HG03103 (cell line): ENCODE results near the gene RABL2B.

ENCODE experiments used
- ATAC-seq: cut with Tn5 transposase; IDR thresholded peaks from one replicate; pipeline ENCODE4 v1.9.1; 2021; ENCODE audit warnings: low read depth; ENCODE audit not compliant: unreplicated experiment

Gene RABL2B

DNA sequence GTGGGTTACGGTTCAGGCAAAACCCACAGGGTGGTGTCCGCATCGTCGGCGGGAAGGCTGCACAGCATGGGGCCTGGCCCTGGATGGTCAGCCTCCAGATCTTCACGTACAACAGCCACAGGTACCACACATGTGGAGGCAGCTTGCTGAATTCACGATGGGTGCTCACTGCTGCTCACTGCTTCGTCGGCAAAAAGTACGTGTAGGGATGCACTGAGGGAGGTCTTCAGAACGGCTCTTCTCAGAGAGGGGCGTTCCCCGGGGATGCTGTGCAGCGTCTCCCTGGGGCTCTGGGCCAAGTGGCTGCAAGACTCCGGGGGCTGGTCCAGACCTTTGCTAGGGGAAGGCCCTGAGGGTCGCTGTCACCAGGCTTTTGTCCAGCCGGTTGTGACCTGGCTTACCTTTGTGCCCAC, 44.2 kb downstream of the RABL2B start:
- ATAC-seq, result no peak

DNA sequence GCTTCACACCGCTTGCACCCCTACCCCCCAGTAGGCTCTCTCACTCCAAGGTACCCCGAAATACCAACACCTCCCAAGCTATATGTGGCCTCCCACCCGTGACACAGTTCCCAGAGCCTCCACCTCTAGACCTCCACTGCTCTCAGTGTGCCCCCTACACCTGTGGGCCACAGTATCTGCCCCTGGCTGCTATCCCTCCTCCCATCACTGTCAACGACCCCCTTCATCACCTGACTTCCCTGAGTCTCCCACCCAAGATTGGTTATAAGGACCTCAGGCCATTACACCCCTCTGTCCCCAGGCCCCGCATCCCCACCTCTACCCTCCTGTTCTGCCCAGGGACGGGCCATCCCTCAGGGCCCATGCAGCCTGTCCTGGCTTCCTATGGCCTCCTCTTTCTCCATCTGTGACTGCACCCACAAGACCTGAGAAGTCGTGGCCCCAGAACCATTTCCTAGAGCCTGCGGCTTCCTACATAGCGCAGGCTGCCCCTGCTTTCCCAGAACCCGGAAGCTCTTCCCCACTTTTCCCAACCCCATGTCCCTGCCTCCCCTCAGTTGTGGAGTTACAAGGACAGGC, 44.7 kb downstream of the RABL2B start:
- no peak for ATAC-seq

DNA sequence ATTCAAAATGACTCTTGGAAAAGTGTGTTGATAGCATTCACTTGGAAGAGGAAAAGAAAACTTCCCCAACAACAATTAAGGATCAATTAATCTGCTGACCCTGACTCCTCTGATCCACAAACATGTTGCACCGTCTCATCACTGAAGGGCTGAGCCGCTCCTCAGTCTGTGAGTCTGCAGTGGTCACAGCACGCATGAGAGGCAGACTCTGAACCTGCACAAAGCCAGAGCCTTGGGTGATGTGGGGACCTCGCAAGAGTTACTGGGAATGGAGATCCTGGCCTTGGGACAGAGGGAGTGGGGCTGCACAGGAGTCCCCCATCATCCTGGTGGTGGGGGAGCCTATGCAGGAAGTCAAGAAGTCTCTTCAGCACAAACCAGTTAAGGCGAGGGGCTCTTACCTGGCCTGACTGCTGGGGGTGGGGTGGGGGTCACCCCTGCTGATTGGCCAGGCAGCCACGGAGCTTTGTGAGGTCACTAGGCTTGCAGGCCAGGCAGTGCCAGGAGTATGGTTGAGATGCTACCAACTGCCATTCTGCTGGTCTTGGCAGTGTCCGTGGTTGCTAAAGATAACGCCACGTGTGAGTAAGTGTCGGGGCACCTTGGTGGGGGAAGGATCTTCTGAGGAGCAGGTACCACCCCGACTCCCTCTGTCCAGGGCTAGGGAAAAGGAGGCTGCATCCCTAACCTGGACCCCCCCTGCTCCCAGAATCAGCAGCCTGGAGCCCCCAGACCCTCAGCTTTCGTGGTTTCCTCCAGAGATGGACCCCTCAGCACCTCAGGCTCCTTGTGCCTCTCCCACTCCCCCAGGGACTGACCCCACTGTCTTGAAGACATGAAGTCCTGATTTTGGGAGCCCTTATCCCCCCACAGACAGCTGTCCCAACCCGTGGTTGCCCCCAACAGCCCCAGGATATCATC, 45.4 kb downstream of the RABL2B start, which contains the start of gene ACR:
TSS of gene ACR (plus strand) at position 477 of the 921 bp plus-strand sequence. CDS start at position 509, 32 bp downstream.
- ATAC-seq, result no peak

DNA sequence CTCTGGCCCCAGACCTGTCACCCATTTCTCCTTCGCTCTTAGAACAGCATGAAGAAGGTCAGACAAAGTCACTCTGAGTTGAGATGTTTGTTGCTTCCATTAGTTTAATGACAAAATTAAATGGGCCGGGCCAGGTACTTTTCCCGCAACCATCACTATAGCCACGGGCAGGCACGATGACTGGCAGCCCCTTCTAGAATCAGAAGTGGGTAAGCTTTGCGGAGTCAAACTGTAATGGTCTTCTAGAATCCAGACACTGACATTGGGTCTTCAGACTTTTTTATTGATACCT, 47.8 kb downstream of the RABL2B start:
- ATAC-seq, result no peak

DNA sequence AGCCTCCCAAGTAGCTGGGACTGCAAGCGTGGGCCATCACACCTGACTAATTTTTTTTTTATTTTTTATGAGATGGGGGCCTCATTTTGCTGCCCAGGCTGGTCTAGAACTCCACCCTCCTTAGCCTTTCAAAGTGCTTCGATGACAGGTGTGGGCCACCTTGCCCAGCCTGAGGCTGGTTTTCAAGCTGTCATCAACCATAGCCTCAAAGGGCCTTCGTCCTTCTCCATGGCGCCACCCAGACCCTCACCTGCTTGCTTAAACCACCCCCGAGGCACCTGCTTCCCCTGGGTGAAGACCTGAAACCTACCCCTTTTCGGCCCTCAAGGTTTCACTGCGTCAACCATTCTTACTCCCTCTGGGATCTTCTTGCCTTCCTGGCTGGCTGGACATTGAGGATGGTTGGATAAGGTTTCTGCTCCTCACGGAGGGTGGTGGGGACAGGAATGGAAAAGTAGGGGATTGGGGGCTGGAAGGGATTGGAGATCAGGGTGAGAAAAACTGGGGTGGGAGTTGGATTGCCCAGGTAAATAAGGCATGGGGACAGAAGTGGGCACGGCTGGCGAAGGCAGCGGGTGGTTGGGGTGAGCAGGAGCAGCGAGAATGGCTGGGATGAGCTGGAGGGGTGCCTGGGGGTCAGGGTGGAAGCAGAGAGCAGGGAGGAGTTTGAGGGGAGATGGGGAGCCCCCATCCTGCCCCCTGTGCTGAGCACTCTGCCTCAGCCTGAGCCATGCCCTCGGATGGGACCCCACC, 48.3 kb downstream of the RABL2B start:
- no peak for ATAC-seq

DNA sequence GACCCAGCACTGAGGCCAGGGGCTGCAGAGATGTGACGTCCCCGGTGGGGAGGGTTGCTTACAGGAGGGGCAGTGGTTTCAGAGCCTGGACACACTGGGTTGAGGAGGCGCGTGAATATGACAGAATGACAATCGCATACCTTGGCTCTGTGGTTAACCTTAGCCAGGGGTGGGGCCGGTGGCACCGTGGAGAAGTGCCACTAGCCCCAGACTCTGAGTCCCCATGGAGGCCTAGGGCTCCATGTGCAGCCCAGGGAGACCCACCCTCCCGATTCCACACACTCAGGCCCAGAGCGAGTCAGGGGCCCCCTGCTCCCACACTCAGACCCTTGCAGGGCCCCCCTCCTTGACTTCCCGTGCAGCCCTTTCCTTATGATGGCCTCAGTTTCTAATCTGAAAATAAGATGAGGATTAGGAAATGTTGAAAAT, 49.1 kb downstream of the RABL2B start:
- no peak for ATAC-seq

DNA sequence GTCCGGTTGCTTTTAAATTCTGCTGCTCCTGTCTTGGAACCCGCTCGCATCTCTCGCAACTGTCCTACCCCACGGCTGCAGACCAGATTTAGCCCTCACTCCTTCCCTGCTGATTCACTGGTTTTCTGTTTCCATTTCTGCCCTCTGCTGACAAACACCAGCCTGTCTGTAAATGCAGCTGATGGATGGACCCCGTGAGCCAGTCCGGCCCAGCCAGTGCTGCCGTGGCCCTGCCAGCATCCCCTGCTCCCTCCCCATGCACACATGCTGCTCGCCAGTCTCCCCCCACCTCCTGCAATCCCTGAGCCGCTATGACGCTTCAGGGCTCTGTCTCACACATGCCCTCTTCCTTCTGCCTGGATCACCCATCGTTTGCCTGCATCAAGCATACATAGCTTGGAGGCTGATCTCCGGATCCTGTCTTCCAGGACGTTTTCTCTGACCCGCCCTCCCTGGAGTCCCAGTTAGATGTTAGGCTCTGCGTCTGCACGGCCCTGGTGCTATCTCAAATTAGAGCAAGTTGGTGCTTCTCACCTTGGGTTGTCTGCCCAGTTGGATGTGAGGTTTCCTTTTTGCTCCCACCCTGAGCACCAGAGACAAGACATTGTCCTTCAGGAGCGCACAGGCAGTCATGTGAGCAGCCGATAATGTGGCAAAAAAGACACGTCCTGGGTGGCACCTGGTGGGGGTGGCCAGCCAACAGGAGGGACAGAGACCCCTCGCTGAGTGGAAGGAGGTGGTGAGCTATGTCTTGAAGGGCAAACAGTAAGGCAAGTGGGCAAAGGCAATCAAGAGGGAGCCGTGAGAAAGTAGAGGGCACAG, 49.7 kb downstream of the RABL2B start:
- ATAC-seq, result no peak

DNA sequence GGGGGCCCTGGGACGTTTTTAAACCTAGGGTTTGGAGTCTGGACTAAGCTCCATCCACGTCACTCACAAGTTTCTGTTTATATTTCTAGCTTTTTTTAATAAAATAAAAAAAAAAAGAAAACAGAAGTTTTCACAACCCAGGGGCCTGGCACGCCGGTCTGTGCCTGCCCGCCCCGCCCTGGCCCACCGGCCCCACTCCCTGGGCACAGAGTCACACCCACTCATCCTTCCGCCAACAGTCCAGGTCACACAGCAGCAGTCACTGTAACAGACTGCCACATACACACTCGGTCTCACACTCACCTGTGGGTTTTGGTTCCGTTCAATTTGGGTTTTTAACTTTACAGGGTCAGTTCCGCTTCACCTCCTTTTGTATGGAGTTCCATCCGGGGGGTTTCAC, 50.8 kb downstream of the RABL2B start:
- no peak for ATAC-seq

DNA sequence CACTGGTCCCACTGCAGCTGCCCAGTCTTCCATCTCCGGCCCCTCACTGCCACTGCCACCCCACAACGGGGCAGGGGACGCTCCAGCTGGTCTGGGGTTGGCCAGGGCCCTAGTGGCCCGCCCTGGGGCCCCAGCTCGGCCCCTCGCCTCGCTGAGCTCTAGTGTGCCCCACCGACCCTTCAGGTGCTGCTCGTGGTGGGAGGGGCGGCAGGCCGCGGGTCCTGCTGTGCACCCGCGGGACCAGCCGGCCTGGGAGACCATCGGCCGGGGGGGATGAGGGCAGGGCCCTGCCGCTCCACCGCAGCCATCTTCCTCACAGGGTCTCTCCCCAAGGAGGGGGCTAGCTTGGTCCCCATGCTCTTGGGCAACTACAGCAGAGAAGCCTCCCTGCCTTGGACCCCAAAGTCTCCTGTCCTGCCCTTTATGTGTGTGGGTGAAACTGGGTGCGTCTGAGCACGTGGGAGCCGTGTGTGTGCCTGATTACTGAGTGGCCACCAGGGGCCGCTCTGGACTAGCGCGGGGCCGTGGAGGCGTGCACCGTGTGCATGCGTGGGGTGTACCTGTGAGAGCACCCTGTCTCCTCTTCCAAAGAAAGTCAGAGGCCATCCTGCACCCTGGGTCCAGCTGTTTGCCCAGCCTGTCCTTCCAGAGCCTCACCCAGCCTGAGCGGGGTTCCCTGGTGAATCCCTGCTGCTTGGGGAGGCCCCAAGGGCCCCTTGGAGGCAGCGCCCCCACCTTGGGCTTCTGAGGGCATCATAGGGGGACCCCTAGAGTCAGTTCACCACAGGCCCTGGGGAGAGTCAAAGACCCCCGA, 51.4 kb downstream of the RABL2B start:
- ATAC-seq, result no peak

DNA sequence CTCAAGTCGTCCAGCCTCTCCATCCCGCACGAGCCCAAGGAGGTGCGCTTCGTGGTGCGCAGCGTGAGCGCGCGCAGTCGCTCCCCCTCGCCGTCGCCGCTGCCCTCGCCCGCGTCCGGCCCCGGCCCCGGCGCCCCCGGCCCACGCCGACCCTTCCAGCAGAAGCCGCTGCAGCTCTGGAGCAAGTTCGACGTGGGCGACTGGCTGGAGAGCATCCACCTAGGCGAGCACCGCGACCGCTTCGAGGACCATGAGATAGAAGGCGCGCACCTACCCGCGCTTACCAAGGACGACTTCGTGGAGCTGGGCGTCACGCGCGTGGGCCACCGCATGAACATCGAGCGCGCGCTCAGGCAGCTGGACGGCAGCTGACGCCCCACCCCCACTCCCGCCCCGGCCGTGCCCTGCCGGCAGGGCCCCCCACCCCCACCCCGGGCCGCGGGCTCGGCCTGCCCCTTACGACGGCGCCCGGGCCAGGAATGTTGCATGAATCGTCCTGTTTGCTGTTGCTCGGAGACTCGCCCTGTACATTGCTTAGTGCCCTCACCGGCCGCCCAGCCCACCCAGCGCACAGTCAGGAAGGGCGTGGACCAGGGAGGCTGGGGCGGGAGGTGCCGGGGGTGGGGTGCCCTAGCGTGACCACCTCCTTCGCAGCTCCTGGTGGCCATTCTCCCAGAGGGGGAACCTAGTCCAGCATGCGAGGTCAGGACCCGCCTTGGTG, 52.3 kb downstream of the RABL2B start:
- ATAC-seq, result no peak

DNA sequence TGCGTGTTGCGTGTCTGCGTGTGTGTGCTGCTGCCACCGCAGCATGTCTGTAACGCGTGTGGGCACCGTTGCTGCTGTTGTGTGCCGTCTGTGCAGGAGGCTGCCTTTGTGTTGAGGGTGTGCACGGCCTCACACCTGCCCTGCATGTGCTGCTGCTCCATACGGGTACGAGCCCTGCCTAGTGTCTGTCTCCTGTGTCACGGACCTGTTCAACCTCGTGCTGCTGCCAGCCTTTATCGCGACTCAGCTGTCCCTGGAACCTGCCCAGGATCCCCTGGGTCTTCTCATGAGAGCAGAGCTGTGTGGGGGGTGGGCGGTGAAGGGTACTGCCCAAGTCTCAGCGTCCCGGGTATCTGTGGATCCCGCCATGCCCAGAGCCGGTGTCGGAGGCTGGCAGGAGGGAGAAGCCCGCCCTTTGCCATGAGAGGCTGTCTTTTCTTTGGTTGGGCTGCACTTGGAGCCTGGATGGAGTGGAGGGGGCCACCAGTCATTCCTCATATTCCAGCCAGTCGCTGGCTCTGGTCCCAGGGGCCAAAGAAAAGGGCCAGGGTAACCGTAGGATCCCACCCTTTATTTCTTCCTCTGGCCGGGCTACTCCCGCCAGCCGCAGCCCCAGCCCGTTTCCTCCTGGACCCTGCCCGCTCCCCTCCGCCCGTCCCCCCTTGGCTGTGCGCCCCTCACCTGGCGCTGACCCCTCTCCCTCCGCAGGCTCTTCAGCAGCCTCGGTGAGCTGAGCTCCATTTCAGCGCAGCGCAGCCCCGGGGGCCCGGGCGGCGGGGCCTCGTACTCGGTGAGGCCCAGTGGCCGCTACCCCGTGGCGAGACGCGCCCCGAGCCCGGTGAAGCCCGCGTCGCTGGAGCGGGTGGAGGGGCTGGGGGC, 53.2 kb downstream of the RABL2B start:
- no peak for ATAC-seq

DNA sequence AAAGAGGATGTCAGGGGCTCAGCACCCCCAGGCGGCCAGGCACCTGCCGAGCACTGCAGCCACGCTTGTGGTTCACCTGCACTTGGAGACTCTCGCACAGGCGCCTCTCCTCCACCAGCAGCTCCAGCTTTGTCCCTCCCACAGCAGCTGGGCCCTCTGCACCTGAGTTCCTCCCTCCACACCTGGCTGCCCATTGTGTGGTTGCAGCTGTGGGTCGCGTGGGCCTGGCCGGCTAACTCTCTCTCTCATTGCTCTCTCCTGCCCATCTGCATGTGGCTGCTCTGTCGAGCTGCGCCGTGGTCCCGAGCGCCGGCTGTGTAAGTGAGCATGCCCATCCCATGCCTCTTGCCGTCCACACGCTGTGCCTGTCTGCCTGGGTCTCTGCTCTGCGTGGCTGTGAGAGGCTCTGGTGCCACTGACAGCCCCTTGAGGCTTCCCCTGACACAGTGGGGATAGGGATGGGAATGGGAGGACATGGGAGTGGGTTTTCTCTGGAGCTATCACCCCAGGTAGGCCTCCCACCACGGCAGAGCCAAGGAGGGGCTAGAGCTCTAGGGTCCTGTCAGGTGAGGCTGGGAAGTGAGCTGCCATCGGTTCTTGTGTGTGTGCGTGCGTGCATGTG, 53.9 kb downstream of the RABL2B start:
- ATAC-seq, result no peak

DNA sequence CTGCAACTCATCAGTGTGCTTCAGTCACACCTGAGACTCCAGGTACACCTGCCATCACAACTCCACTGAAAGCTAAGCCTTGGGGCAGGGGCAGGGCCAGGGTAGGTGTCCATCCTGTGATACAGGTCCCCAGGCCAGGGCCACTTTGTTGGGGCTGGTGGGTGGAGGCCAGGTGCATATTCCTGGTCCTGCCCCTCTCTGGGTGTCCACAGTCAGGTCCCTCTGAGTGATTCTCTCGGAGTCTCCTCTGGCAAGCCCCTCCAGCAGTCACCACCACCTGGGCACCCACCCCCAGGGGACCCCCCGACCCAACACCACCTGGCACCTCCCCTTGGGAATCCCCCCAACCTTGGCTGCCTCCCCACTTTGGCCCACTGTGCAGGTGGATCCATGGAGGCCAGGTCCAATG, 54.9 kb downstream of the RABL2B start:
- no peak for ATAC-seq

DNA sequence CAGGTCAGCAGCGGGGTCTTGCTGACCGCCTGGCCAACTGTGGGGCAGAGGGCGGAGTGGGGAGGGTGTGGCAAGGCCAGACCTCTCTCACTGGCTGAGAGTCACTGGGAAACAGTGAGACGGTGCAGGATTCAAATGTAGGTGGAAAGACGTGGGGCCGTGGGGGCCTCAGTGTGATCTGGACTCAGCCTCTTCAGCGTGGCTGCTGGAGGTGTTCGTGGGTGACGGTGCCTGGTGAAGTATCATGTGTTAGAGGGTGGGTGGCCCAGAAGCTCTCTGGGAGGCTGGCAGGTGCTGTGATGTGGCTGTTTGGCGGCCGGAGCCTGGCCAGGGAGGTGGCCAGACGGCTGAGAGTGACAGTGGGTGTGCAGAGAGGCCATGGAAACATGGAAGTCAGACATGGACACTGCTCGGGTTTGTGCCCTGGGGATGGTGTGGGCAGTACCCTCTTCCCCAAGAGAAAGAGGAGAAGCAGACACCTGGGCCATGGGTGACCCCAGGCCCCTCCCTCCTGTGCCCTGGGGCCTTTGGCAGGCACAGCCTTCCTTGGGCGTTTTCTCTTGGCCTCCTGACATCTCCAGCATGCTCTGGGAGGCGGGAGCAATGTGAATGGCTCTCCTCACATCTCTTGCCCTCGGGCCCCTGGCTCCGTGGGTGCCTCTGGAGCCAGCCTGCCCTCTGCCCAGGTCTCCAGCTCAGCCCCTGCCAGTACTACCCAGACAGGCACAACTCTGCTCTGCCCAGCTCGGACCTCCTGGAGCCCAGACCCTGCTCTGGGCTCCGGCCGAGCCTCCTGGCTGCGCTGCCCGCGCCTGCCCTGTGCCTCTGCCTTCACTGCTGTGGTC, 55.5 kb downstream of the RABL2B start:
- ATAC-seq, result no peak

DNA sequence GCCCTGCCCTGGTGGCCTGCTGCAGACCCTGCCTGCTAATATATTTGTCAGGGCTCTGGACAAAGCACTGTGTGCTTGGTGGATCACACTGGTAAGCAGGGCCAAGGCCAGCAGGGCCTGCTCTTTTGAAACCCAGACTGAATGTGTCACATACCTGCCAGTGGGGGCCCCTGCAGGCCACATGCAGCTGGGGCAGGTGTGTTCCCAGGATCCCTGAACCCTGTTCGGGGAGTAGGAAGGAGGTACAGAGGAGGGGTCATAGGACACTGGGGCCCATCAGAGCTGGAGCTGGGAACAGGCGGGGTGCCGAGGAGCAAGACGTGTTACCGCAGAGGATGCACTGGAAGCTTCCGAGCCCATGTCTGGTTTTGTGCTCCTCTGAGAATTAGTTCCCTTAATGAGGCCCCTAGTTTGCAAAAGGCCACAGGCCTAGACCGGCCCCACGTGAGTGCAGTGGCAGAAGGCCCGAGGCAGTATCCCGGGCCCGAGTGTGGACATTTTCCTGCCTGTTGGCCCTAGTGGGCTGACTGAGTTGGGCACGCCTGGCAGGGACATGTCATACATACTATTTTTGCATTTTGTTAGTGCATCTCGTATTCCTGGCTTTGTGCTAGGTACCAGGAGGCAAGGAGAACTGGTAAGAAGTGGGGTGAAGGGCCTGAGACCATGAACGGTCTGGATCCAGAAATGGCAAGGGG, 56.6 kb downstream of the RABL2B start:
- ATAC-seq, result no peak

DNA sequence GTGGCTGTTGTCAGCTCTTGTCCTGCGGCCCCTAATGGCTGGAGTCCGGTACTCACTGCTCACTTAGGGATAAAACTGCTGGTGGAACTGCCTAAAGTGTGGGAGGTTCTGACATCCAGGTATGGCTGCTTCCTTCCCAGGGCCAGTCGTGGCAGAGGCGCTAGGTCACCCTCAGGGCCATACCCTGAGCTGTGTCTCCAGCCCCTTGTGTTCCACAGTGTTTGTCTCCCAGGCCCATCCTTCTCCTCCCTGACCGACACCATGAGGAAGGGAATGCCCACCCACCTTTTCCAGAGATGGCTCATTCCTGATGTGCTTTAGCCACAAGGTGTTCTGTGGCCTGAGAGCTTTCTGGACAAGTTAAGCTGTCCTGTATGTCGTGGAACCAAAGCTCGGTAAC, 57.8 kb downstream of the RABL2B start:
- no peak for ATAC-seq
